GM19043 (cell line): ENCODE measurements around the gene C2orf72.

Source experiments
- ATAC-seq: cut with Tn5 transposase; IDR thresholded peaks from one replicate; pipeline ENCODE4 v1.9.1; 2021; ENCODE audit warnings: low read depth; ENCODE audit not compliant: unreplicated experiment

C2orf72 gene

DNA sequence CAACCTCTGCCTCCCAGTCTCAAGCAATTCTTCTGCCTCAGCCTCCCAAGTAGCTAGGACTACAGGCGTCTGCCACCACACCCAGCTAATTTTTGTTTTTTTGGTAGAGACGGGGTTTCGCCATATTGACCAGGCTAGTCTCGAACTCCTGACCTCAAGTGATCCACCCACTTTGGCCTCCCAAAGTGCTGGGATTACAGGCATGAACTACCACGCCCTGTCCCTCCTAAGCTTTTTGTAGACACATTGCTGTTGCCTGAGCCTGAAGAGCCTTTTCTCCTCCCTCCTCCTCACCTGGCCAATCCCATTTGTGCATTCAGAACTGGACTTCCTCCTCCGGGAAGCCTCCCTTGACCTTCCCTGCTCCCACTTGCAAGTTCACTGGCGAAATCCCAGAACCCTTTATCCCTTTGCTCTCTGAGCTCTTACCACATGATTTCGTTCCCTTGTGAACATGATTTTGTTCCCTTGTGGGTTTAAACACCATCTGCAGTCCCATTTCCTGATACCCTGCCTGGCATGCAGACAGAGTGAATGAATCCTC lies 2.6 kb downstream of the C2orf72 start:
- ATAC-seq: no peak

DNA sequence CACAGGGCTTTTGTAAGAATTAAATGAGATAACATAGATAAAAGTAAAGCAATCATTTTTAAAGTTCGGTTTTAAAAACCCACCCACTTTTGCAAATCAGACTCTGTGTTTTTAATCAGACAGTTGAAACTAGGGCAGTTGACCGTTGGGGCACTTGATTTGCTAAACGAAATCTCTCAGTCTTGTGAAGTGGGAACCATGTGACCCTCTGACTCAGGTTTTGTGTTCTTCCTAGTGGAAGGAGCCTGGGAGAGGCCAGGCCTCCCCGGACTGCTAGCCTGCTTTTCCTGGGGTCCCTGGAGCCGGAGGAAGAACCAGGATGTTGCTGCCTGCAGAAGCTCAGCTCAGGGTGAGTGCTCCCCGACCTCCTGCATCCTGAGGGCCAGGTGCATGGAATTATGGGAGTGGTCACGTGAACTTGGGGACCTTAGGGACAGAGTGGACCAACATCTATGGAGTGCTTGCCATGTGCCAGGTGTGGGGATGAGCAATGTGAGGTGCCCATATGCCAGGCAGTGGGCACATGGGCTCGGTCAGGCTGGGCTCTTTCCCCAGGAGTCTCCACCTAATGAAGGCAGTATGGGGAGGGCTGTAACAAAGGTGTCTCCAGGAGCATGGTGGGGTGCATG lies 3.9 kb downstream of the C2orf72 start:
- ATAC-seq: no peak

DNA sequence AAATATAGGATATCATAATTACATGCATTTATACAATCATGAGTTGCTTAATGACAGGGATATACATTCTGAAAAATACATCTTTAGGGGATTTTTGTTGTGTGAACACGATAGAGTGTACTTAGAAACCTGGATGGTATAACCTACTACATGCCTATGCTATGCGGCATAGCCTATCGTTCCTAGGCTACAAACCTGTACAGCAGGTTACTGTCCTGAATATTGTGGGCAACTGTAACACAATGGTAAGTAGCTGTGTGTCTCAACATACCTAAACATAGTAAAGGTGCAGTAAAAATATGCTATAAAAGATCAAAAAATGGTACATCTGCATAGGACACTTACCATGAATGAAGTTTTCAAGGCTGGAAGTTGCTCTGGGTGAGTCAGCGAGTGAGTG lies 6.5 kb downstream of the C2orf72 start:
- no peak for ATAC-seq

DNA sequence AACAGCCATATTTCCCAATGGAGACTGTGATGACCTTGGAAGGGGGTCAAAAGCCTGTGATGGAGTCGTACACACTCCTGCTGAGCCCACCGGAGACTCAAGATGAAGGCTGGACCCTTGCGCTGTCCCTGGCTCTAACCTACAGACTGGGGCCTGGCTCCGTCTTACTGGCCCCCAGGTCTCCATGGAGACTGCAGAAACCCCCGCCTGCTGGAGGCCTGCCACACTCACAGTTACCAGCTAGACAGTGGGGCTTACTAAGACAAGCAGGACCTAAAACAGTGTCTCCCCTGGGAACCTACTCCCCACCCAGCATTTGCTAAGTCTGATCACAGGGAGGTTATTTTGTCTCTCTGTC lies 9.6 kb downstream of the C2orf72 start:
- no peak for ATAC-seq

DNA sequence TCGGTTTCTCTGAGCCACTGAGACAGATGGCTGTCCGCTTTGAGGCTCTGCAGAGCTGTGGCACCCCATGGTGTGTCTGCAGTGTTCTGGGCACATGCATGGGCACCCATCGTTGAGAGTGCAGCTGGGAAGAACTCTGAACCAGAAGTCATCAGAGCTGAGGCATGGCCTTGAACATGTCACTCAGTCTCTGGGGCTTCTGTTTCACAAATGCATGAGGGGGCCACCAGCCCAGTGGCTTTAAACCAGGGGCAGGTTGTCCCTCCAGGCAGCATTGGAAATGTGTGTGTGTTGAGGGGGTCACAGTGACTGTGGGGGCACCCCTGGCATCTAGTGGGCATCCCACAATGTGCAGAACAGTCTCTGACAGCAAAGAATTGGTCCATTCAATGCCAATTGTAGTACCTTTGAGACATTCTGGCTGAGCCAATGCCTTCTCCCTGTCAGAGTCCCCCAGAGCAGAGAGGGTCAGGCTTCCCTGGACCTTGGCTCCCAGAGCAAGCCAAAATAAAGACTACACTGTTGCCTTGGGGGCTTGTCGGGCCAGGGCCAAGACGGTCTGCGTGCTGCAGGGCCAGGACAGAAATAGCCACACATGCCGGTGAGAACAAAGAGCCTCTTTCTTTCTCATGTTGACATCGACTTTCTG lies 10.1 kb downstream of the C2orf72 start:
- ATAC-seq: no peak

DNA sequence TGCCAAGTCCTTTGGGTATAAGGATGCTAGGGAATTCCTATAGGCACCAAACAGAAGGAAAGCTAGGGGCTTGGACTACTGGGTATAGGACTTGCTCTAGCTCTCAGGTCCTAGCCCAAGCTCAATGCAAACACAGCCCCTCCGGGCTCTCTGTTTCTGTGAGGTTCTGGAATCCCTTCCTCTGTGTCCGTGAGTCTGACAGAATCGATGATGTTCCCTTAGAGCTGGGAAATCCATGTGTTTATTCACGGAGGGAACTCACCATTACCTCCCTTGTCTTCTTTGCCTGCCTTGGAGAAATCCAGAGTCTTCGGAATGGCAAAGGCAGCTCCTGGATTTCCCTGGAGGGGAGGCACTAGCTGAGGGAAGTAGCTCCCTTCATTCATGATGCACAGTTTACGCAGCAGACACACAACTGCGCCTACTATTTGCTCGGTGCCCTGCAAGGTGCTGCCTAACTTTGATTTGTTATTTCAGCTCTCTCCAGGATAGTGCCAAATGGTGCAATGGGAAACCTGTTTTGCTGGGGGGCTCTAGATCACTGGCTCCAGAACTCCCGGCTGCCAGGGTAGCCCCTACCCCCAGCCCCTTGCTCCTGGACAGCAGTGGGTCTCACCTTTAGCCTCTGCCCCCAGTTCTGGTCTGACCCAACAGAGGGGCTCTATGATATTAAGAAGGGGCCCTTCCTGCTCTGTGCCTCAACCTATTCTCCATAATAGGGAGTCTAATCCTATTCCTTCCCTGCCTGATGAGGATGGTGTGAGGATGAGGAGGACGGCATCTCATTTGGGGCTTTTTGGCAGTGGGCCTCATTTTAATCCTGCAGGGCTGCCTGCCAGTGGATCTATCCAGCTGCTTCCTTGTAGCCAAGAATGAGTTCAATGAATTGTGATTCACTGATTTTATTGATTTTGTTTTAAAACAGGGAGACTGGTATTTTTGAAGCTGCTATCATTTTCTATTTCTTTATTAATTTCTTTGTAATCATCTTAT lies 10.9 kb downstream of the C2orf72 start:
- no peak for ATAC-seq

DNA sequence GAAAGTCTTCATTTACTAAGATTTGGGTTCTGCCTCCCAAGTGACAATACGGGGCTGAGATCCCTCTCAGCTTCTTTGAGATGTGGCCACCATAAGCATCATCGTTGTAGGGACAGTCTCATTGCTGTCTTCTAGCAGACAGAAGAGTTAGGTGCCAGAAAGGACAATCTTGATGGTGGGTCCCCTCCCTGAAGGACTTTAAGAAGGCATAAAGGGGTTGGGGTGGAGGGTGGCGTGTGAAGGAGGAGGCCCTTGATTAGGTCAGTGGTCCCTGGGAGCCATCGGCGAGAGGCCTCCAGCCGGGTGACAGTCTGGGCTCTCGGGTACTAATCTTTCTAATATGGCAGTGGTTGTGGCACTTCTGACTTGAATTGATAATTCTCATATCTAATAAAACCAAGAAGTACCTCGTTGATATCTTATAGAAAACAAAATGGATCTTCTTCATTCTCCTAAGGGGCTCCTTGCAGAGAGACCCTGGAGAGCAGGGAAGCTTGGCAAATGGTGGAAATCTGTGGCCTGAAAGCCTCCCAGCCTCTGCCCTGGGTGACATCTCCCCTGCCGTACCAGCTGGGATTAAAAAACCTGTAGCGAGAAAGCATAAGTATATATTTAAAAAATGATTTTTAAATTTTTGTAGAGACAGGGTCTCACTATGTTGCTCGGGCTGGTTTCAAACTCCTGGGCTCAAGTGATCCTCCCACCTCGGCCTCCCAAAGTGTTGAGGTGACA lies 12.1 kb downstream of the C2orf72 start:
- ATAC-seq: no peak

DNA sequence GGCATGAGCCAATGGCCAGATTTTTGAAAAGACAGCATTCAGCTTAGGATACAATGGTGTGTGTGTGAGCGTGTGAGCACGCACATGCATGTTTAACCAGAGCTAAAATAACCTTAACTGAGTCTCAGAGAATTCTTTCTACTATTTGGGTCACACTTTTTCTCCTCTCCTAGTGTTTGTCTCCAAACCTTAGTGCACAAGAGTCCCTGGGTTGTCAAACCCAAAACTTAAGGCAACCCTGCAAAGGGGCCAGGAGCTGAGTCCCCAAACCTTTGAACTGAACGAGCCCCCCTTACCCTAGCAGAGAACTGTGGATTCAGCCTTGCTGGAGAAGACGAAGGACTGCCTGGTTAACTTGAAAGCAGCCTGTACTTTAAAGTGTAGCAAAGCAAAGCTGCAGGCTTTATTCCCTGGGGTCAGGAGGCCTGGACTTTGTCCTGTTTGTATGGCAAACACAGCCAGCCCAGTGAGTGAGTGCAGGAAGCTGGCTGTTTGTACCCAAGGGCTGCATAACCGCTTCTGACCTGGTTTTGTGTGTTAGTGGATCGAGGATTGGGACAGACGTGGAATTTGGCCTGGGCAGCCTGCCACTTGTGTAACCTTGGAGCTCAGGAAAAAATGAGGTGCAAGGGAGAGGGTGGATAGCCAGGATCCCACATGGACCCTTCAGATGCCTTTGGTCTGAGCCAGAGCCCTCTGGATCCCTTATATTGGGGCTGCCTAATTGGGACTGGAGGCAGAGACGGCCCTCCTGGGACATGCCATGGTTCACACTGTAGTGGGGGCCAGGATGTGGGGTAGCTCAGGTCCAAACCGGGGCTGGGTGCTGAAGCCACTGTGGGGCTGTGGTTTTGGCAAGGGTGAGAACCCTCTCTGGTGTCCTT lies 12.9 kb downstream of the C2orf72 start:
- no peak for ATAC-seq

DNA sequence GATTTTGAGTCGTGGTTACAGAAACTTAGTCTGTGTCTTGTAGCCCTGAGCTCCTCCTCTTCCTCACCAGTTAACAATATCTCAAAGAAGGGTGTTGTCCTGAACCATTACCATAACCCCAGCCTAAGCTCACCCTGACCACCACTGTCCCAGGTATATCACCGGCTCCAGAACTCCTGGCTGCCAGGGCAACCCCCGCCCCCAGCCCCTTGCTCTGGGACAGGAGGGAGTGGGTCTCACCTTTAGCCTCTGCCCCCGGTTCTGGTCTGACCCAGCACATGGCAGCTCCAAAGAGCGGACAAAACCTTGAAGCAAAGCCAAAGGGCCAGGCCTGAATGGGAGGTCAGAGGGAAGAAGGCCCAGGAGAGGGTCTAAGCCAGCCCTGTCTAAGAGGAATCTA lies 13.8 kb downstream of the C2orf72 start:
- ATAC-seq: no peak

DNA sequence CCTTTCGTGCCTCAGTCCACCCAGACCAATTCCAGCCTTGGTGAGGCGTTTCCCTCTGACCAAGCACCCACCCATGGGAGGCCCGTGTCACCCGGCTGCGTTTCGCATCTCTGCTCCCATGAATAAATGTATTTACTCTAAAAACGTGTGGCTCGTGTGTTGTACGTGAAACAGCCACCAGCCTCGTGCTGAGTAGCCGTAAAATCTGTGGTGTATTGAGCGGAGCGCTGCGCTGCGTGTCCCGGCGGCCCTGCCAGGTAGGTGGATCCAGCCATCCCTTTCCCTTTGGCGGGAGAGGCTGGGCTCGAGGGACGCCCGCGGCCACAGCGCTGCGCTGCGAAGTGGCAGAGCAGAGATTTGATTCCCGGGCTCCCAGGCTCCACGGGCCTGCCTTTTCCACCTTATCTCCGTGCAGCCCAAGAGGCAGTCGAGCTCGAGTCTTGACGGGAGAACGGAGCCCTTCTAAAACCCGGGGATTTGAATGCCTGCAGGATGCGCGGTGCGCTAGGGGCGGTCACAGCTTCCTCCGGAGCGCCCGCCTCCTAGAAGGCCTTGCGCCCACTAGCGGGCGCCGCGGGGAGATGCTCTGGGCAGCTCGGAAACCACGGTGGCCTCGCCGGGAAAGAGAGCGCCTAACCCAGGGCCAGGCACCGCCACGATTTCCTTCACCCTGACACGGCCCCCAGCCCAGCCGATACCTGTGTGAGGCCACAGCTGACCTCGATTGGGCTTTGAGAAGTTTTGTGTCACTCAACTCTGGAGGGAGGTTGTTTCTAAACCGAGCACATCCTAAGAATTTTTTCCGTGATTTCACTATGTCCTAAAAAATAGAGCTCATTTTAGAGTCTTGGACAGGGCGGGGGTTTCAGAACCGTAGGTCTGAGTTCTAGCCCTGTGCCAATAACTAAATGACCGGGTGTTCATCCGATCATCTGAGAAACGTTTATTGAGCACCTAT lies 15.4 kb downstream of the C2orf72 start:
- peak; percentile 72 for ATAC-seq

DNA sequence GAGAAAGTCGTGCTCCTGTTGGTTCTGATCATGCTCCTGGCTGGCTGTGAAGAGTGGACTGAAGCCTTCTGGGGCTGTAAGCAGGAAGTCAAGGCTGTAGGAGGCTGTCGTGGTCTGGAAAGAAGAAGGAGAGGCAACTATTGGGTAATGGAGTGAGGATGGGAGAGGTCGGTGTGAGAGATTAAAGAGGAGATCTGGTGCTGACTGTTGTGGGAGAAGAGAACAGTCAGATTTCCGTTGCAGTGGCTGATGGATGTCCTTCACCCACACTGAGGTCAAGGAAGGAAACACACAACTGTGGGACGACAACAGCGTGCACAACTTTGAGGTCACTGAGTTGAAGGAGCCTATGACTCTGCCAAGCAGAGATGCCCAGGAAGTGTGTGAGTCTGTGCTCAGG lies 16.5 kb downstream of the C2orf72 start:
- ATAC-seq: no peak

DNA sequence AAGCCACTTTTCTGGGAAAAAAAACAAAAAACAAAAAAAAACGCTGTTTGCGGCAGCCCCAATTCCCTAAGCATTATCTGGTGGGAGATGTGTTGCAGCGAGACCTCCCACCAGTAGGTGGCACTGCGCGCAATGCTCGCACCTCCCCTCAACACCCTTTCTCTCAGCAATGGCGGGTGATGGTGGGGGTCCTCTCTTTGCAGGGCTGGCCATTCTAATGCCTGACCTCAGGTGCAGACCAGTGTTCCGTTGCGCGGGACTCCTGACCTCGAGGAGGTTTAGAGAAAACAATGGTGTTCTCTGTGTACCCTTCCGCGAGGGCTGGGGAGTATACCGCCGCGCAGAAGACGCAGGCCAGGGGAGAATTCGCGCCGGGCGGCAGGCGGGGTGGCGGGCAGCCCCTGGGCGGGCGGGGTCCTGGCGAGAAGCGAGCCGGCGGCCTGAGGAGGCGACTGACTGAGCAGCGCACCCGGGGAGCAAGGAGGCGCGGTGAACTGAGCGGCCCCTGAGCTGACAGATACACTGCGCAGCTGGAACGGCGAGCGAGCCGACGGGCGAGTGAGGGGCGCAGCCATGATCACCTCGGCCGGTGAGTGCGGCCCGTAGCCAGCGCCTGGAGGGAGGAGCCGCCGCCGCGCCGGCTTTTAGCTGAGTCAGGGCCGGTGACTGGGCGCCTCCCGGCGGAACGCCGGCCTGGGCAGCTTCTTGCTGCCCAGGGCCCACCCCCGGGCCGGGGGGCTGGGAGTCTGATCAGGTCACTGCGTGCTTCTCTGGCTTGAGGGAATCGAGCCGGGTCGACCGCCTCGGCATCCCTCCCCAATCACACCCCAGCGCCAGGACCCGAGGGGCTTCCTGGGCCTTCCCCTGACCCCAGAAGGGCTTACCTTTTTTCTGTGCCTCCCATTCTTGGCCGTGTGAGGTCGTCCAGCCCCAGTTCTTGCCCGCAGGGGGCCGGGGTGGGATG lies 19.4 kb downstream of the C2orf72 start, which contains the start of gene PSMD1:
PSMD1 (plus strand) TSS at position 415 of the 964 bp plus-strand sequence; CDS start at position 574, 159 bp downstream.
- ATAC-seq: peak; percentile 54

DNA sequence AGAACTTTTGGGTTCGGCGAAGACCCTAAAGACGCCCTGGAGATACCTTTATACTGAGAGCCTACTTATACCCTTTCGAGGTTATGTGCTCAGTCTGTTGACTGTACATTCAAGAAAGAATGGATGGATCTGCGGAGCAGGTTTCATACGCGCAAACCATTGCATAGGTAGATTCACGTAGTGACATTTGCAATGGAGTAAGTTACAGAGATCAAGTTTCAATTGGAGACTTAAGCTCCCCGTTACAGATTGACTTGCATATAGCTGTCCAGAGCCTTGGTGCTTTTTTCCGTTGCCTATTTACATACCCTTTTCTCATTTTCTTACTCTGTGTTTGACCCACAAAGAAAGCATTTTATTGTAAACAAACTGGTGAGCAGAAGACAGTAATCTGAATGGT lies 20.3 kb downstream of the C2orf72 start:
- ATAC-seq: no peak

DNA sequence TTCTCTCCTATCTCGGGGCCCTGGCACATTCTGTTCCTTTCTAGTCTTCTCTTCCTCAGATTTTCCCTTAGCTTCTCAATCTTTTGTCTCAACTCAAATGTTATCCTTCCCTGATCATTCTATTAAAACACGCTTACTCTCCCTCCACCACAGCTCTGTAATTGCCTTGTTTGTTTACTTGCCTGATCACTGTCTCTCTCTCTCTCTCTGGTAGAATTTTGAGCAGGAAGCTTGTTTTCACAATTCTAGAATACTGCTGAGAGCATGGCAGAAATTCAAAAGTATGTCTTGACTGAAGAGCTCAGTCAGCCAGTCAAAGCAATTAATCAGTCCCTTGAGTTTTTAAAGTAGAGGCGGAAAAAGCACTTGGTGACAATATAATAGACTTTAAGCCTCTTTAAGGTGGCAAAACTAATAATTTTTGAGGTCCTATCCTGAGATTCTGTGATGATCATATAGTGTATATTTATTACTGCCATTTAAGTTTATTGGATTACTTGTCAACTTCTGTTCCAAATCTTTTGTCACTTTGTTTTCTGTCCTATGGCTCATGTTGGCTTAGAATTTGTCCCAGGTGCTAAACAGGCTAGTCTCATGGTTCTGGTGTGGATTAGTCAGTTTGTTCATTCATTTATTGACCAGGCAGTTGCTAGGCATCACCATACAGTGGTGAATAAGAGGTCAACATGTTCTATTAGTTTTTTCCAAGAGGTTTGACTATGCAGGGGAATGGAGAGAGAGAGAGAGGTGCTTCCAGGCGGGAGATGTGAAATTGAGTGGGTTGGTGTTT lies 21.6 kb downstream of the C2orf72 start:
- no peak for ATAC-seq

DNA sequence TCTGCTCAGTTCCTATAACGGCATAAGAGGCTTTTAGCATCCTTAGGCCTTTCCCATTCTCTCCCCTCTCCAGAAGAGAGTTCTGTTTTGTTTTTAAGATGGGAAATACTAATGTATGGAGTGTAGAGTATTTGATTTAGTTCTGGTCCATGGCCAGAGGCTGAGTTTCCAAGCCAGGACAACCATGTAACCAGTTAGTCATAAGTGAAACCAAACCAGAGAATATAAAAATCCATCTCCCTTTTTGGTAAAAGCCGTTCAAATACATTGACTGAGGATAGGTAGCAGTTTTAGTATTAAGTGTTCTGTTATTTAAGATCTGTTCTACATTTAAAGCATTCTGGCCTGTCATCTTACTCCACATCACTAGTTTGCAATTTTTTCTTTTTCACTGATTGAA lies 22.4 kb downstream of the C2orf72 start:
- ATAC-seq: no peak

DNA sequence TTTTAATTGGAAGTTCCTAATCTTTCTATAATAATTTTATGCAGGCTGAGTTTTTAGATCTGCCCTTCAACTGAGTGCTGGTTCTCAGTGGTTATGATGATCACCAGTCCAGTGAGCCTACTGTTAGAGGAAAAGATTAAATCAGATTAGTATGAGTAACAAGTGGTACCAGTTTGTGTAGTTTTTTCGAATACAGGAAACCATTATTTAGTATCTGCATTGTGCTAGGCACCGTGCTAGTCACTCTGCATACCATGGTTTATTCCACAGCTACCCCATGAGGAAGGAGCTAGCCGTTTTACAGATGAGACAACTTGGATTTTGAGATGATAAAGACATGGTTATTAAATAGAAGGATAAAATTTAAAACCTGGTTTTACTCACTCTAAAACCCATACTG lies 25.5 kb downstream of the C2orf72 start:
- no peak for ATAC-seq
